Keratinocyte (primary cell): ENCODE data around the gene CD209.

Experiments
- EZH2 ChIP-seq: IDR thresholded peaks from one replicate; pipeline ENCODE4 v1.6.1; 2012; ENCODE audit warnings: inconsistent platforms, mild to moderate bottlenecking, low read length, moderate library complexity
- TF ChIP-seq, protein P1 (sequence below), 3 experiments: IDR thresholded peaks in 1 of 3; conservative IDR thresholded peaks in 1 of 3; optimal IDR thresholded peaks in 1 of 3; 2 replicates in 2 of 3; 3 replicates in 1 of 3; pipeline versions ENCODE3 to v1.5.1; 2011; ENCODE audit warnings: low read length in 3 of 3, mild to moderate bottlenecking in 3 of 3, moderate library complexity in 2 of 3, control low read depth in 1 of 3, inconsistent platforms in 1 of 3; ENCODE audit not compliant: insufficient read depth in 2 of 3; ENCODE audit errors: extremely low read depth in 1 of 3

DNA sequence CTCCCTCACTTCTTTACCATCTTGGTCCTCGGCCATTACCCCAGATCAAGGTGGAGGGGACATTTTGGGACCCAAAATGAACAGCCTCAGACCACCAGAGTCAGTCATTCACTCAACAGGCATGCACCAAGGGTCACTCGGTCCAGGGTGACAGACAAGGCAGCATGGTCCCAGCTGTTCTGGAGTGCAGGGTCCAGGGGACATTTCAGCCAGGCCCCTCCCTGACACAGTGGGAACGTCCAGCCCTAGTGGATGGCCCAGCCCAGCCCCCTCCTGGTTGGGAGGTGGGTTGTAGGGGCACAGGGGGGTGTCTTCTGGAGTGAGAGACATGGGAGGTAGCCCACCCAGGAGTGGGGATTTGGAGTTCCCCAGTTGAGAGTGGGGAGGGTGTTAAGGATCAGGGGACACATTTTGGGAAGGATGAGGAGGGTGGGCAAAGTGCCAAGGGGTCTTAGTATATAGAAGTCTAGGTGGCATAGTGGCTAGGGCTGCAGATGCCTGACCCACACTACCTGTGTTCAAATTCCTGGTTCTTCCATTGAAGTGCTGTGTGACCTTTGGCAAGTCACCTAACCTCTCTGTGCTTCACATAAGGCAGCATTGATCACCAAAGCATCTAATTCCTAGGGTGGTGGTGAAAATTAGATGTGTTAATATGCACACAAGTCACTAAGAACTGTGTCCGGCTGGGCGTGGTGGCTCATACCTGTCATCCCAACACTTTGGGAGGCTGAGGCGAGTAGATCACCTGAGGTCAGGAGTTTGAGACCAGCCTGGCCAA is 42.9 kb downstream of the CD209 start:
- TF ChIP-seq, protein P1, sequence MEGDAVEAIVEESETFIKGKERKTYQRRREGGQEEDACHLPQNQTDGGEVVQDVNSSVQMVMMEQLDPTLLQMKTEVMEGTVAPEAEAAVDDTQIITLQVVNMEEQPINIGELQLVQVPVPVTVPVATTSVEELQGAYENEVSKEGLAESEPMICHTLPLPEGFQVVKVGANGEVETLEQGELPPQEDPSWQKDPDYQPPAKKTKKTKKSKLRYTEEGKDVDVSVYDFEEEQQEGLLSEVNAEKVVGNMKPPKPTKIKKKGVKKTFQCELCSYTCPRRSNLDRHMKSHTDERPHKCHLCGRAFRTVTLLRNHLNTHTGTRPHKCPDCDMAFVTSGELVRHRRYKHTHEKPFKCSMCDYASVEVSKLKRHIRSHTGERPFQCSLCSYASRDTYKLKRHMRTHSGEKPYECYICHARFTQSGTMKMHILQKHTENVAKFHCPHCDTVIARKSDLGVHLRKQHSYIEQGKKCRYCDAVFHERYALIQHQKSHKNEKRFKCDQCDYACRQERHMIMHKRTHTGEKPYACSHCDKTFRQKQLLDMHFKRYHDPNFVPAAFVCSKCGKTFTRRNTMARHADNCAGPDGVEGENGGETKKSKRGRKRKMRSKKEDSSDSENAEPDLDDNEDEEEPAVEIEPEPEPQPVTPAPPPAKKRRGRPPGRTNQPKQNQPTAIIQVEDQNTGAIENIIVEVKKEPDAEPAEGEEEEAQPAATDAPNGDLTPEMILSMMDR (optimal IDR thresholded peaks at IDR 0.05 in 1 of 3, IDR thresholded peaks at IDR 0.05 in 1 of 3, conservative IDR thresholded peaks at IDR 0.05 in 1 of 3; ENCODE audit: extremely low read depth in 1 of 3, insufficient read depth in 2 of 3, low read length in 3 of 3), result no peak
- TF ChIP-seq EZH2, result no peak
